ENCODE measurements around the gene SERPINA12.

DNA sequence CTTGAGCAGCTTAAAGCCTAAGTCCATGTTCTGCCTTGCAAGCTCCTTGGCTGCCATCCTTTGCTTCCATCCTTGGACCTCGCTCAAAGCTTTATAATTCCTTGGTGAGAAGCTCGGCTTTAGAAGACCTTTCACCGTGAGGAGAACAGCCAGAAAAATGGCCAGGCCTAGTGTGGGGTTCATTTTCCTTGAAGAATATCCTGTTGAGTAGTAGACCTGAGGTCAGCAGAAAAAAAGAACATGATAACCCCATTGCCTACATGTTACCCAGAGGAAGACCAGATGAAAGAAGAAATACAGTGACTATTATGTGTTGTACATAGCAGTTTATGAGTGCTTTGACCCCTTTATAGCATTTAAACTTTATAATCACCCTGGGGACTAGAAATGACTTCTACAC, 11.1 kb downstream of the SERPINA12 start:
- TF ChIP-seq, protein P1, sequence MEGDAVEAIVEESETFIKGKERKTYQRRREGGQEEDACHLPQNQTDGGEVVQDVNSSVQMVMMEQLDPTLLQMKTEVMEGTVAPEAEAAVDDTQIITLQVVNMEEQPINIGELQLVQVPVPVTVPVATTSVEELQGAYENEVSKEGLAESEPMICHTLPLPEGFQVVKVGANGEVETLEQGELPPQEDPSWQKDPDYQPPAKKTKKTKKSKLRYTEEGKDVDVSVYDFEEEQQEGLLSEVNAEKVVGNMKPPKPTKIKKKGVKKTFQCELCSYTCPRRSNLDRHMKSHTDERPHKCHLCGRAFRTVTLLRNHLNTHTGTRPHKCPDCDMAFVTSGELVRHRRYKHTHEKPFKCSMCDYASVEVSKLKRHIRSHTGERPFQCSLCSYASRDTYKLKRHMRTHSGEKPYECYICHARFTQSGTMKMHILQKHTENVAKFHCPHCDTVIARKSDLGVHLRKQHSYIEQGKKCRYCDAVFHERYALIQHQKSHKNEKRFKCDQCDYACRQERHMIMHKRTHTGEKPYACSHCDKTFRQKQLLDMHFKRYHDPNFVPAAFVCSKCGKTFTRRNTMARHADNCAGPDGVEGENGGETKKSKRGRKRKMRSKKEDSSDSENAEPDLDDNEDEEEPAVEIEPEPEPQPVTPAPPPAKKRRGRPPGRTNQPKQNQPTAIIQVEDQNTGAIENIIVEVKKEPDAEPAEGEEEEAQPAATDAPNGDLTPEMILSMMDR (IDR thresholded peaks at IDR 0.05; ENCODE audit: low read depth, low read length, missing input control) = no peak
- TF ChIP-seq, protein P2, sequence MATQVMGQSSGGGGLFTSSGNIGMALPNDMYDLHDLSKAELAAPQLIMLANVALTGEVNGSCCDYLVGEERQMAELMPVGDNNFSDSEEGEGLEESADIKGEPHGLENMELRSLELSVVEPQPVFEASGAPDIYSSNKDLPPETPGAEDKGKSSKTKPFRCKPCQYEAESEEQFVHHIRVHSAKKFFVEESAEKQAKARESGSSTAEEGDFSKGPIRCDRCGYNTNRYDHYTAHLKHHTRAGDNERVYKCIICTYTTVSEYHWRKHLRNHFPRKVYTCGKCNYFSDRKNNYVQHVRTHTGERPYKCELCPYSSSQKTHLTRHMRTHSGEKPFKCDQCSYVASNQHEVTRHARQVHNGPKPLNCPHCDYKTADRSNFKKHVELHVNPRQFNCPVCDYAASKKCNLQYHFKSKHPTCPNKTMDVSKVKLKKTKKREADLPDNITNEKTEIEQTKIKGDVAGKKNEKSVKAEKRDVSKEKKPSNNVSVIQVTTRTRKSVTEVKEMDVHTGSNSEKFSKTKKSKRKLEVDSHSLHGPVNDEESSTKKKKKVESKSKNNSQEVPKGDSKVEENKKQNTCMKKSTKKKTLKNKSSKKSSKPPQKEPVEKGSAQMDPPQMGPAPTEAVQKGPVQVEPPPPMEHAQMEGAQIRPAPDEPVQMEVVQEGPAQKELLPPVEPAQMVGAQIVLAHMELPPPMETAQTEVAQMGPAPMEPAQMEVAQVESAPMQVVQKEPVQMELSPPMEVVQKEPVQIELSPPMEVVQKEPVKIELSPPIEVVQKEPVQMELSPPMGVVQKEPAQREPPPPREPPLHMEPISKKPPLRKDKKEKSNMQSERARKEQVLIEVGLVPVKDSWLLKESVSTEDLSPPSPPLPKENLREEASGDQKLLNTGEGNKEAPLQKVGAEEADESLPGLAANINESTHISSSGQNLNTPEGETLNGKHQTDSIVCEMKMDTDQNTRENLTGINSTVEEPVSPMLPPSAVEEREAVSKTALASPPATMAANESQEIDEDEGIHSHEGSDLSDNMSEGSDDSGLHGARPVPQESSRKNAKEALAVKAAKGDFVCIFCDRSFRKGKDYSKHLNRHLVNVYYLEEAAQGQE (IDR thresholded peaks at IDR 0.05) = no peak
- TF ChIP-seq EGR1 (IDR thresholded peaks at IDR 0.05; ENCODE audit: low read depth in 2 of 2) (no peak), JUND (IDR thresholded peaks at IDR 0.05) (no peak), RXRA (IDR thresholded peaks at IDR 0.05) (no peak), SP1 (IDR thresholded peaks at IDR 0.05) (no peak), GABPA (IDR thresholded peaks at IDR 0.05 in 1 of 2, conservative IDR thresholded peaks at IDR 0.05 in 1 of 2) (no peak), YY1 (IDR thresholded peaks at IDR 0.05) (no peak)
- TF ChIP-seq, protein P3, sequence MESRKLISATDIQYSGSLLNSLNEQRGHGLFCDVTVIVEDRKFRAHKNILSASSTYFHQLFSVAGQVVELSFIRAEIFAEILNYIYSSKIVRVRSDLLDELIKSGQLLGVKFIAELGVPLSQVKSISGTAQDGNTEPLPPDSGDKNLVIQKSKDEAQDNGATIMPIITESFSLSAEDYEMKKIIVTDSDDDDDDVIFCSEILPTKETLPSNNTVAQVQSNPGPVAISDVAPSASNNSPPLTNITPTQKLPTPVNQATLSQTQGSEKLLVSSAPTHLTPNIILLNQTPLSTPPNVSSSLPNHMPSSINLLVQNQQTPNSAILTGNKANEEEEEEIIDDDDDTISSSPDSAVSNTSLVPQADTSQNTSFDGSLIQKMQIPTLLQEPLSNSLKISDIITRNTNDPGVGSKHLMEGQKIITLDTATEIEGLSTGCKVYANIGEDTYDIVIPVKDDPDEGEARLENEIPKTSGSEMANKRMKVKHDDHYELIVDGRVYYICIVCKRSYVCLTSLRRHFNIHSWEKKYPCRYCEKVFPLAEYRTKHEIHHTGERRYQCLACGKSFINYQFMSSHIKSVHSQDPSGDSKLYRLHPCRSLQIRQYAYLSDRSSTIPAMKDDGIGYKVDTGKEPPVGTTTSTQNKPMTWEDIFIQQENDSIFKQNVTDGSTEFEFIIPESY (IDR thresholded peaks at IDR 0.05) = no peak
- TF ChIP-seq, protein P4, sequence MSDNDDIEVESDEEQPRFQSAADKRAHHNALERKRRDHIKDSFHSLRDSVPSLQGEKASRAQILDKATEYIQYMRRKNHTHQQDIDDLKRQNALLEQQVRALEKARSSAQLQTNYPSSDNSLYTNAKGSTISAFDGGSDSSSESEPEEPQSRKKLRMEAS (IDR thresholded peaks at IDR 0.05) = no peak
